ENCODE data around the gene ATP1A3. TPM values are rescaled to one million over a fixed set of nuclear protein-coding genes. Genes with fewer than 3 reads are reported as not detected.

ATP1A3 gene
- total RNA-seq, 1 experiment from 2014 or later = not detected

GRCh38 chr19:42006569-42006968 lies 12.5 kb upstream of the ATP1A3 start:
- CTCF ChIA-PET = interaction anchor here (1.4 kb wide), 1 partner anchor 24 kb away, joined by 3 read pairs; no protein-coding TSS in a partner anchor
- Mint-ChIP-seq H3K27ac (ENCODE audit: low read depth, unreplicated experiment) (no peak overlapping the region), H3K36me3 (ENCODE audit: insufficient read depth, unreplicated experiment) (peaks cover 4% of the 10 kb centered on the region), H3K4me1 (ENCODE audit: insufficient read depth, unreplicated experiment) (peaks cover 15% of the 10 kb centered on the region), H3K4me3 (ENCODE audit: unreplicated experiment) (no peak overlapping the region), H3K27me3 (ENCODE audit: insufficient read depth, unreplicated experiment) (peaks cover 32% of the 10 kb centered on the region), H3K9me3 (ENCODE audit: unreplicated experiment) (no peaks in the 10 kb centered on the region)
- no peak for DNase-seq (ENCODE audit: unreplicated experiment)
- TF ChIP-seq CTCF (IDR thresholded peaks at IDR 0.05; ENCODE audit: unreplicated experiment) = no peak
- intact Hi-C loops (cut with micrococcal nuclease) = no loop called here
- POLR2A ChIA-PET = no interaction called here
- BruUV-seq (replicated peaks) = no TSS peak

- DNase-seq (ENCODE audit: unreplicated experiment) = no peak
- H3K4me1 Mint-ChIP-seq (ENCODE audit: insufficient read depth, unreplicated experiment) = peaks cover 8% of the 10 kb centered on the region
- H3K9me3 Mint-ChIP-seq (ENCODE audit: unreplicated experiment) = no peaks in the 10 kb centered on the region
- H3K27me3 Mint-ChIP-seq (ENCODE audit: insufficient read depth, unreplicated experiment) = peaks cover 43% of the 10 kb centered on the region
- ChIA-PET CTCF (no interaction called here), POLR2A (no interaction called here)
- intact Hi-C loops (cut with micrococcal nuclease) = no loop called here
- no TSS peak for BruUV-seq (replicated peaks)
- peaks cover 3% of the 10 kb centered on the region for H3K36me3 Mint-ChIP-seq (ENCODE audit: insufficient read depth, unreplicated experiment)
- TF ChIP-seq CTCF (IDR thresholded peaks at IDR 0.05; ENCODE audit: unreplicated experiment) = no peak
- no peak overlapping the region for H3K27ac Mint-ChIP-seq (ENCODE audit: low read depth, unreplicated experiment)
- H3K4me3 Mint-ChIP-seq (ENCODE audit: unreplicated experiment) = no peak overlapping the region
Observed at GRCh38 chr19:42005504-42005903, 11.5 kb upstream of the ATP1A3 start.

GRCh38 chr19:42003506-42004294 lies 9.7 kb upstream of the ATP1A3 start:
- H3K4me3 Mint-ChIP-seq (ENCODE audit: unreplicated experiment) = no peak overlapping the region
- H3K36me3 Mint-ChIP-seq (ENCODE audit: insufficient read depth, unreplicated experiment) = no peaks in the 10 kb centered on the region
- H3K27ac Mint-ChIP-seq (ENCODE audit: low read depth, unreplicated experiment) = no peak overlapping the region
- no TSS peak for BruUV-seq (replicated peaks)
- intact Hi-C loops (cut with micrococcal nuclease) = no loop called here
- H3K27me3 Mint-ChIP-seq (ENCODE audit: insufficient read depth, unreplicated experiment) = peaks cover 60% of the 10 kb centered on the region
- peaks cover 6% of the 10 kb centered on the region for H3K4me1 Mint-ChIP-seq (ENCODE audit: insufficient read depth, unreplicated experiment)
- no peak for TF ChIP-seq CTCF (IDR thresholded peaks at IDR 0.05; ENCODE audit: unreplicated experiment)
- DNase-seq (ENCODE audit: unreplicated experiment) = no peak
- ChIA-PET CTCF (interaction anchor here (0.7 kb wide), 1 partner anchor 211 kb away, joined by 3 read pairs; no protein-coding TSS in a partner anchor), POLR2A (no interaction called here)
- no peaks in the 10 kb centered on the region for H3K9me3 Mint-ChIP-seq (ENCODE audit: unreplicated experiment)

GRCh38 chr19:41999878-42000208 lies 5.8 kb upstream of the ATP1A3 start:
- Mint-ChIP-seq H3K27ac (ENCODE audit: low read depth, unreplicated experiment) (no peak overlapping the region), H3K4me1 (ENCODE audit: insufficient read depth, unreplicated experiment) (peaks cover 6% of the 10 kb centered on the region), H3K4me3 (ENCODE audit: unreplicated experiment) (no peak overlapping the region), H3K36me3 (ENCODE audit: insufficient read depth, unreplicated experiment) (no peaks in the 10 kb centered on the region), H3K27me3 (ENCODE audit: insufficient read depth, unreplicated experiment) (peaks cover 94% of the 10 kb centered on the region), H3K9me3 (ENCODE audit: unreplicated experiment) (no peaks in the 10 kb centered on the region)
- ChIA-PET POLR2A (interaction anchor here (0.5 to 0.7 kb wide), 2 partner anchors 8 to 140 kb away, joined by 3 read pairs; no protein-coding TSS in a partner anchor), CTCF (interaction anchor here (0.7 to 1.5 kb wide), 3 partner anchors 11 to 396 kb away, joined by 4 to 9 read pairs (median 5); no protein-coding TSS in a partner anchor)
- no peak for DNase-seq (ENCODE audit: unreplicated experiment)
- intact Hi-C loops (cut with micrococcal nuclease) = loop anchor here (5.0 kb wide), 1 partner anchor 32 kb away; no protein-coding TSS in a partner anchor
- BruUV-seq (replicated peaks) = no TSS peak
- TF ChIP-seq CTCF (IDR thresholded peaks at IDR 0.05; ENCODE audit: unreplicated experiment) = no peak

All from MCF 10A (cell line).